HG02642 (cell line): ENCODE results near the gene FOXB2.
"Not testable (repeated sequence)": the region's sequence is repeated elsewhere in the genome, so short reads cannot be mapped to it uniquely, and the experiment has no call there.

Experiments used
- ATAC-seq: cut with Tn5 transposase; IDR thresholded peaks from one replicate; pipeline ENCODE4 v1.9.1; 2021; ENCODE audit warnings: mild to moderate bottlenecking; ENCODE audit not compliant: unreplicated experiment, poor library complexity

Gene FOXB2

DNA sequence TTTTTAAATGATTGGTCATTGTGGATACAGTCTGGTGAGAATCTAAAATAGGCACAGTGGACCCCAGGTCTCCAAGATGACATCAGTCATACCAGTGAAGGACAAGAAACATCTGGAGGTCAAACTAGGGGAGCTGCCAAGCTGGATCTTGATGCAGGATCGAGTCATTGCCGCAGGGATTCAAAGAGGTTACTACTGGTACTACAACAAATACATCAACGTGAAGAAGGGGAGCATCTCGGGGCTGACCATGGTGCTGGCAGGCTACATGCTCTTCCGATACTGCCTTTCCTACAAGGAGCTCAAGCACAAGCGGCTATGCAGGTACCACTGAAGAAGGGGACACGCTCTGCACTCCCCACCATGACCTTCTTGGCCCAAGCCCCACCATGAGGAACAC, 20.9 kb downstream of the FOXB2 start:
- ATAC-seq: no peak

DNA sequence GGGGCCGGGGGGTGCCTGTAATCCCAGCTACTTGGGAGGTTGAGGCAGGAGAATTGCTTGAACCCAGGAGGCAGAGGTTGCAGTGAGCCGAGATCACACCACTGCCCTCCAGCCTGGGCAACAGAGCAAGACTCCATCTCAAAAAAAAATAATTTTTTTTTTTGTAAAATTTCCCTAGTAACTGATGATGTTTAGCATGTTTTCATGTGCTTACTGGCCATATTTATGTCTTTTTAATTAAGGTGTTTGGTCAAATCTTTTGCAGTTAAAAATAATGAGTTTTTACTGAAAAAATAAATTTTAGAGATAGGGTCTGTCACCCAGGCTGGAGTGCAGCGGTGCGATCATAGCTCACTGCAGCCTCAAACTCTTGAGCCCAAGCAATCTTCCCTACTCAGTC, 24.3 kb downstream of the FOXB2 start:
- not testable (repeated sequence) for ATAC-seq

- ATAC-seq: not testable (repeated sequence)
Observed at GRCh38 chr9:77060681-77061080, 41.2 kb downstream of the FOXB2 start.

DNA sequence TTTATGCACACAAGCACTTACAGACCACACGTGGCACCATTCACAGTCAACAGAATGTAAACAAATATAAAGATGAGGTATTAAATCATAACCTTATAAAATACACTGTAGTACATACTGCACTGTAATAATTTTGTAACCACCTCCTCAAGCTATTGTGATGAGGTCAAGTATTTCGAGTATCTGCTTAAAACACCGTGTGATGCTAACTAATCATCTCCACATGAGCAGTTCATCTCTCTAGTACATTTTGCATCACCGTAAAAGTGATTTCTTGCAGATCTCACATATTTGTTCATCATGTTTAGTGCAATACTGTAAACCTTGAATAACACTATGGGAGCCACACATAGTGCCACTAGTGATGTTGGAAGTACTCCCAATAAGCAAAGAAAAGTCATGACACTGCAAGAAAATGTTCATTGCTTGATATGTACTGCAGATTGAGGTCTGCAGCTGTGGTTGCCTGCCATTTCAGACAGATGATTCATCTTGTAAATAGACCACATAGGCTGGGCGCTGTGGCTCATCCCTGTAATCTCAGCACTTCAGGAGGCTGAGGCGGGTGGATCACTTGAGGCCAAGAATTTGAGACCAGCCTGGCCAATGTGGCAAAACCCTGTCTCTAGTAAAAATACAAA, 44.3 kb downstream of the FOXB2 start:
- no peak for ATAC-seq

- no peak for ATAC-seq
Observed at GRCh38 chr9:77066388-77066787, 46.9 kb downstream of the FOXB2 start.
